AG09309 (cell line): ENCODE data around the gene SUN2.

Experiments used
- DNase-seq: peaks from one replicate; pipeline ENCODE4 v3.0.0-alpha.2; 2010; ENCODE audit warnings: low read depth
- H3K4me3 ChIP-seq: 2 replicates; pipeline ENCODE4 v1.5.1; 2011; ENCODE audit warnings: mild to moderate bottlenecking, low read depth, low read length, moderate library complexity; ENCODE audit not compliant: control insufficient read depth
- TF ChIP-seq, protein P1 (sequence below): IDR thresholded peaks from 2 replicates; pipeline ENCODE4 v1.5.1; 2011; ENCODE audit warnings: mild to moderate bottlenecking, low read depth, low read length, inconsistent platforms; ENCODE audit not compliant: insufficient read depth, control insufficient read depth; ENCODE audit errors: missing control alignments

The SUN2 gene

GRCh38 chr22:38713921-38714320, 41.9 kb downstream of the SUN2 start:
- H3K4me3 ChIP-seq, result no peak overlapping the region
- no peak for DNase-seq
- TF ChIP-seq, protein P1, sequence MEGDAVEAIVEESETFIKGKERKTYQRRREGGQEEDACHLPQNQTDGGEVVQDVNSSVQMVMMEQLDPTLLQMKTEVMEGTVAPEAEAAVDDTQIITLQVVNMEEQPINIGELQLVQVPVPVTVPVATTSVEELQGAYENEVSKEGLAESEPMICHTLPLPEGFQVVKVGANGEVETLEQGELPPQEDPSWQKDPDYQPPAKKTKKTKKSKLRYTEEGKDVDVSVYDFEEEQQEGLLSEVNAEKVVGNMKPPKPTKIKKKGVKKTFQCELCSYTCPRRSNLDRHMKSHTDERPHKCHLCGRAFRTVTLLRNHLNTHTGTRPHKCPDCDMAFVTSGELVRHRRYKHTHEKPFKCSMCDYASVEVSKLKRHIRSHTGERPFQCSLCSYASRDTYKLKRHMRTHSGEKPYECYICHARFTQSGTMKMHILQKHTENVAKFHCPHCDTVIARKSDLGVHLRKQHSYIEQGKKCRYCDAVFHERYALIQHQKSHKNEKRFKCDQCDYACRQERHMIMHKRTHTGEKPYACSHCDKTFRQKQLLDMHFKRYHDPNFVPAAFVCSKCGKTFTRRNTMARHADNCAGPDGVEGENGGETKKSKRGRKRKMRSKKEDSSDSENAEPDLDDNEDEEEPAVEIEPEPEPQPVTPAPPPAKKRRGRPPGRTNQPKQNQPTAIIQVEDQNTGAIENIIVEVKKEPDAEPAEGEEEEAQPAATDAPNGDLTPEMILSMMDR, result no peak

GRCh38 chr22:38712486-38713207, 43.2 kb downstream of the SUN2 start:
- DNase-seq, result no peak
- no peak overlapping the region for H3K4me3 ChIP-seq
- TF ChIP-seq, protein P1, result no peak

DNA sequence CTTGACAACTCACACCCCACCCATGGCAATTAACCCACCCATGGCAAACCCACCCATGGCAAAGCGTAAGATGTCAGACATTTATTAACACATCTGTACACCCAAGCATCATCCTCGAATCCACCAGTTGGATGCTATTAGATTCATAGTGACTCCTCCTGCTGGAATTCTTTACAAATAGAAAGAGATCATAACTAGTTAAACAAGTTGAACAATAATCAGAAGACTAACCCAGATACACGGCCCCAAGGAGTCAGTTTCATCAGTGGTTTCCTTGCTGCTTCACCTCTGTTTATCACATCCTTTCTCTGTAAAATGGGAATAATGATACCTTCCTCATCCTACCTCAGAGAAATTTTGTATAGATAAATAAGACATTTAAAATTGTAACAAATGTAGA, 44.9 kb downstream of the SUN2 start:
- DNase-seq, result no peak
- TF ChIP-seq, protein P1, result no peak
- H3K4me3 ChIP-seq, result no peak overlapping the region

GRCh38 chr22:38710351-38710750, 45.4 kb downstream of the SUN2 start:
- TF ChIP-seq, protein P1, result no peak
- no peak for DNase-seq
- H3K4me3 ChIP-seq, result no peak overlapping the region

- TF ChIP-seq, protein P1, result no peak
- no peak overlapping the region for H3K4me3 ChIP-seq
- DNase-seq, result no peak
Observed at GRCh38 chr22:38709306-38709705, 46.5 kb downstream of the SUN2 start.

DNA sequence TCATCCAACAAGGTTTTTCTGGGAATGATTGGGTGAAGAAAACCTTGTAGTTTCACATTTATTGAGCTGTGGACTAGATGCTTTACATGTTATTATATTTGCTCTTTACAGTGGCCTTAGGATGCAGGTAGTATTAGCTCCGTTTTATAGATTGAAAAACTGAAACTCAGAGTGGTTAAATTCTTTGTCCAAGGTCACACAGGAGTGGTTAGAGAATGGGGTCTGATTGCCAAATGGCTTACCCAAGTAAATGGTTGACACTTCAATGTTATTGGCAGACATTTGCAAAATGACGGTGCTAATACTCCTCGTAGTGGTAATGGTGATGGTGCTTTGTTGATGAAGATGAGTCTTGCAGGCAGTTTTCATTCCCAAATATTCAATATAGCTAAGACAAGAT, 47.8 kb downstream of the SUN2 start:
- no peak overlapping the region for H3K4me3 ChIP-seq
- TF ChIP-seq, protein P1, result no peak
- DNase-seq, result no peak
